ENCODE results near the gene SRSF1. TPM values are rescaled to one million over a fixed set of nuclear protein-coding genes. Genes with fewer than 3 reads are reported as not detected.
"Not testable (repeated sequence)": the region's sequence is repeated elsewhere in the genome, so short reads cannot be mapped to it uniquely, and the experiment has no call there.

The SRSF1 gene
- total RNA-seq, 3 donors from 2014 or later (not counting 1 experiment from before 2014, with no cell fraction given), result 125 to 157 (median 137) TPM

GRCh38 chr17:58046239-58047094, 39.4 kb upstream of the SRSF1 start:
- Mint-ChIP-seq H3K9me3 (no peaks in the 10 kb centered on the region), H3K36me3 (no peaks in the 10 kb centered on the region), H3K4me3 (no peak overlapping the region), H3K27me3 (ENCODE audit: low read depth in 2 of 2) (peaks cover 29 to 32% of the 10 kb centered on the region in 2 donors), H3K4me1 (no peaks in the 10 kb centered on the region), H3K27ac (no peak overlapping the region)
- Histone ChIP-seq H3K36me3 (ENCODE audit: control insufficient read depth, insufficient read depth, low read length) (no peaks in the 10 kb centered on the region), H3K4me3 (ENCODE audit: low read length) (no peak overlapping the region), H3K9me3 (ENCODE audit: control insufficient read depth, insufficient read depth, low read length) (no peaks in the 10 kb centered on the region), H3K27me3 (ENCODE audit: control insufficient read depth, insufficient read depth, low read length) (no peaks in the 10 kb centered on the region), H3K4me1 (ENCODE audit: control insufficient read depth, insufficient read depth, low read length) (no peaks in the 10 kb centered on the region), H3K27ac (ENCODE audit: low read length) (no peak overlapping the region)
- WGBS (ENCODE audit: insufficient coverage), result 78% methylated on average over 17 of the region's 18 CpGs
- DNase-seq (no peak), ATAC-seq (no peak)
- no peak for TF ChIP-seq CTCF (IDR thresholded peaks at IDR 0.05)
- intact Hi-C loops (cut with micrococcal nuclease), result no loop called here

GRCh38 chr17:58044256-58044655, 37.2 kb upstream of the SRSF1 start:
- DNase-seq; H3K4me1 Mint-ChIP-seq; H3K4me3 Mint-ChIP-seq; intact Hi-C loops (cut with micrococcal nuclease); H3K27ac Mint-ChIP-seq; H3K36me3 Mint-ChIP-seq; H3K36me3 ChIP-seq (ENCODE audit: control insufficient read depth, insufficient read depth, low read length); H3K4me3 ChIP-seq (ENCODE audit: low read length); H3K9me3 Mint-ChIP-seq; H3K9me3 ChIP-seq (ENCODE audit: control insufficient read depth, insufficient read depth, low read length); ATAC-seq; H3K27me3 ChIP-seq (ENCODE audit: control insufficient read depth, insufficient read depth, low read length); H3K4me1 ChIP-seq (ENCODE audit: control insufficient read depth, insufficient read depth, low read length); H3K27ac ChIP-seq (ENCODE audit: low read length): not testable (repeated sequence)
- H3K27me3 Mint-ChIP-seq (ENCODE audit: low read depth in 2 of 2), result peaks cover 34 to 54% of the 10 kb centered on the region in 2 donors
- 91% methylated on average over 5 of the region's 6 CpGs for WGBS (ENCODE audit: insufficient coverage)

- intact Hi-C loops (cut with micrococcal nuclease), result no loop called here
Observed at GRCh38 chr17:58043221-58044181, 36.5 kb upstream of the SRSF1 start.

More at GRCh38 chr17:58043221-58044181, 36.5 kb upstream of the SRSF1 start:
- WGBS (ENCODE audit: insufficient coverage), result 83% methylated on average over 4 of the region's 5 CpGs
- ATAC-seq (no peak), DNase-seq (no peak)
- Histone ChIP-seq H3K27me3 (ENCODE audit: control insufficient read depth, insufficient read depth, low read length) (no peaks in the 10 kb centered on the region), H3K36me3 (ENCODE audit: control insufficient read depth, insufficient read depth, low read length) (no peaks in the 10 kb centered on the region), H3K4me1 (ENCODE audit: control insufficient read depth, insufficient read depth, low read length) (no peaks in the 10 kb centered on the region), H3K4me3 (ENCODE audit: low read length) (no peak overlapping the region), H3K9me3 (ENCODE audit: control insufficient read depth, insufficient read depth, low read length) (no peaks in the 10 kb centered on the region), H3K27ac (ENCODE audit: low read length) (no peak overlapping the region)
- H3K27me3 Mint-ChIP-seq (ENCODE audit: low read depth in 2 of 2), result peaks cover 35 to 58% of the 10 kb centered on the region in 2 donors
- TF ChIP-seq CTCF (IDR thresholded peaks at IDR 0.05), result no peak
- no peak overlapping the region for H3K4me3 Mint-ChIP-seq
- no peaks in the 10 kb centered on the region for H3K36me3 Mint-ChIP-seq
- H3K27ac Mint-ChIP-seq, result no peak overlapping the region
- H3K9me3 Mint-ChIP-seq, result no peaks in the 10 kb centered on the region
- H3K4me1 Mint-ChIP-seq, result no peaks in the 10 kb centered on the region
